Esophagus muscularis mucosa (tissue), 4 donors: ENCODE measurements around the gene TFF2. TPM values are rescaled to one million over a fixed set of nuclear protein-coding genes. Genes with fewer than 3 reads are reported as not detected.

ENCODE experiments used
- DNase-seq: peaks from one replicate; pipeline ENCODE4 v3.0.0-alpha.2; 2017; ENCODE audit errors: extremely low spot score
- H3K27ac ChIP-seq, 4 donors: fragments of 200-600 bp; sonication (generic); replicated peaks in 1 of 4; 1 replicate in 3 of 4; 2 replicates in 1 of 4; pipeline ENCODE4 v1.5.1; 2016 to 2019; ENCODE audit warnings: mild to moderate bottlenecking in 1 of 4
- H3K27me3 ChIP-seq, 4 donors: fragments of 200-600 bp; sonication (generic); one replicate each; pipeline versions ENCODE4 v1.5.1 to v1.6.0; 2016 to 2019
- H3K36me3 ChIP-seq, 4 donors: fragments of 200-600 bp; sonication (generic); one replicate each; pipeline ENCODE4 v1.5.1; 2016 to 2019
- H3K4me1 ChIP-seq, 4 donors: fragments of 200-600 bp; sonication (generic); one replicate each; pipeline ENCODE4 v1.5.1; 2016 to 2019
- H3K4me3 ChIP-seq, 4 donors: fragments of 200-600 bp; sonication (generic); 1 replicate in 2 of 4; 2 replicates in 2 of 4; pipeline ENCODE4 v1.5.1; 2016 to 2019; ENCODE audit warnings: mild to moderate bottlenecking in 4 of 4, moderate library complexity in 1 of 4
- H3K9me3 ChIP-seq, 4 donors: fragments of 200-600 bp; sonication (generic); 1 replicate in 3 of 4; 2 replicates in 1 of 4; pipeline ENCODE4 v1.5.1; 2016 to 2019
- EP300 ChIP-seq: sonication (generic); formaldehyde crosslinking; IDR thresholded peaks from one replicate; pipeline ENCODE4 v1.6.1; 2017; ENCODE audit warnings: antibody characterized with exemption
- POLR2A ChIP-seq: fragments of 450-650 bp; IDR thresholded peaks from one replicate; pipeline ENCODE4 v1.6.1; 2017; ENCODE audit warnings: antibody characterized with exemption, moderate library complexity, mild to moderate bottlenecking, low read depth
- POLR2AphosphoS5 ChIP-seq, 2 donors: sonication (generic); formaldehyde crosslinking; IDR thresholded peaks; one replicate each; pipeline ENCODE4 v1.6.1; 2017; ENCODE audit warnings: antibody characterized with exemption in 2 of 2
- WGBS: methylation state at CpG from one replicate; pipeline ENCODE4 v1.1.5; 2018; 5-methylcytosine and 5-hydroxymethylcytosine counted together
- intact Hi-C: fragments of 100-400 bp; cut with DNase I; formaldehyde crosslinking; loops from one replicate; pipeline ENCODE4 v1.15.1; 2023
- total RNA-seq, 4 donors: library from RNA; depleted of rRNA; stranded (reverse); fragments of >200 nt; gene quantifications; one replicate each; pipeline versions ENCODE4 v1.1.0 to v1.2.1, GENCODE V29; 2016
- TF ChIP-seq, protein P1 (sequence below), 3 experiments: fragments of 200-600 bp in 2 of 3; fragments of 450-650 bp in 1 of 3; sonication (generic) in 2 of 3; IDR thresholded peaks; one replicate each; pipeline ENCODE4 v1.5.1; 2017 to 2019; ENCODE audit warnings: antibody characterized with exemption in 3 of 3, mild to moderate bottlenecking in 2 of 3, moderate library complexity in 1 of 3

The TFF2 gene
- total RNA-seq, 4 donors from 2014 or later = not detected

DNA sequence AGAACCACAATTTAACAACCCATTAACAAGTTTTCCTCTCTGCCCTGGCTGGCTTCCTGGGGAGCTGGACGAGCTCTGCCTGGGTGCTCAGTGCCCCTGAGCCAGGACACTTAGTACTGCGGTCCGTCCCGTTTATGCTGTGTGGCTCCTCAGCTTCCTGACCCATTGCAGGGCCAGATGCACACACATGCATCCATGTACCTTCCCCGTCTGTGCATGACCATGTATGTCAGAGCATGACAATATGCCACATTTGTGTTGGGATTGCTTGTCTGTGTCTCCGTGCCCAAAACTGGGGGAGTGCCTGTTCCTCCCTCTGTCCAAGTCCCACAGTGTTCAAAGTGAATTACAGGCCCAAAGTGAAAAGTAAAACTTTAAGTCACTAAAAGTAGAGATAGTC, 25.9 kb downstream of the TFF2 start:
- 82% methylated on average over 6 of the region's 6 CpGs for WGBS
- no peaks in the 10 kb centered on the region for H3K4me1 ChIP-seq
- intact Hi-C loops = no loop called here
- peaks cover 0 to 15% (median 0%) of the 10 kb centered on the region in 4 donors for H3K27me3 ChIP-seq
- H3K9me3 ChIP-seq = no peaks in the 10 kb centered on the region
- H3K36me3 ChIP-seq = no peaks in the 10 kb centered on the region
- no peak for DNase-seq
- TF ChIP-seq EP300 (no peak), POLR2AphosphoS5 (IDR thresholded peaks at IDR 0.05) (no peak), POLR2A (no peak)
- TF ChIP-seq, protein P1, sequence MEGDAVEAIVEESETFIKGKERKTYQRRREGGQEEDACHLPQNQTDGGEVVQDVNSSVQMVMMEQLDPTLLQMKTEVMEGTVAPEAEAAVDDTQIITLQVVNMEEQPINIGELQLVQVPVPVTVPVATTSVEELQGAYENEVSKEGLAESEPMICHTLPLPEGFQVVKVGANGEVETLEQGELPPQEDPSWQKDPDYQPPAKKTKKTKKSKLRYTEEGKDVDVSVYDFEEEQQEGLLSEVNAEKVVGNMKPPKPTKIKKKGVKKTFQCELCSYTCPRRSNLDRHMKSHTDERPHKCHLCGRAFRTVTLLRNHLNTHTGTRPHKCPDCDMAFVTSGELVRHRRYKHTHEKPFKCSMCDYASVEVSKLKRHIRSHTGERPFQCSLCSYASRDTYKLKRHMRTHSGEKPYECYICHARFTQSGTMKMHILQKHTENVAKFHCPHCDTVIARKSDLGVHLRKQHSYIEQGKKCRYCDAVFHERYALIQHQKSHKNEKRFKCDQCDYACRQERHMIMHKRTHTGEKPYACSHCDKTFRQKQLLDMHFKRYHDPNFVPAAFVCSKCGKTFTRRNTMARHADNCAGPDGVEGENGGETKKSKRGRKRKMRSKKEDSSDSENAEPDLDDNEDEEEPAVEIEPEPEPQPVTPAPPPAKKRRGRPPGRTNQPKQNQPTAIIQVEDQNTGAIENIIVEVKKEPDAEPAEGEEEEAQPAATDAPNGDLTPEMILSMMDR (IDR thresholded peaks at IDR 0.05) = no peak
- no peak overlapping the region for H3K4me3 ChIP-seq
- no peak overlapping the region for H3K27ac ChIP-seq

DNA sequence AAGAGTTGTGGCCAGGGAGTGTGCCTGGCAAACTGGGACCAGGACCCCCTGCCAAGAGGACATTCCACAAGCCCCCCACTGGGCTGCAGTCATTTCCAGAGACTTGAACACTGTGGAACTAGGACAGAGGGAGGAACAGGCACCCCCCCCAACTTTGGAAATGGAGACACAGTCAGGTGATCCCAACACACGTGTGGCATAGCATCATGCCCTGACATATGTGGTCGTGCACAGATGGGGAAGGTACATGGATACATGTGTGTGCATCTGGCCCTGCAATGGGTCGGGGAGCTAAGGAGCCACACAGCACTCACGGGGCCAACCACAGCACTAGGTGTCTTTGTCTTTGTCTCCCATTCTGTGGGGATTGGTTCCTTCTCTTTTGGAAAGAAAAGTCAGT, 28.9 kb downstream of the TFF2 start:
- 70% methylated on average over 4 of the region's 4 CpGs for WGBS
- H3K4me3 ChIP-seq = no peak overlapping the region

DNA sequence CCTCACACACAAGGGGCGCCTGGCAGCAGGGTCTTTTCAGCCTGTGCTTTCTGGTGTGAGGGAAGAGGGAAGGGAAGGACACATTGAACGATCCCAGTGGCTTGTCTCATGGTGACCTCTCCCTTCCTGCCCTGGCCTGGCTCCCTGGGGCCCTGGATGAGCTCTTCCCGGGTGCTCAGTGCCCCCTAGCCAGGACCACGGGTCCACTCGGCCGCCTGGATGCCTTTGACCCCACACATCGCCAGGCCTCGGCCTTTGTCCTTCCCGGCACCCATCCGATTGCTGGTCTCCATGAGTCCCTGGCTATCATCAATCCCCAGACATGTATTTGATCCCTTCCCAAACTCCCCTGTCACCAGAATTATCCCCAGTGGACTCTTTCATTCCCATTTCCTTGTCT, 29.6 kb downstream of the TFF2 start:
- WGBS = 93% methylated on average over 10 of the region's 10 CpGs

More for the DNA sequence above, 28.9 kb downstream of the TFF2 start:
- Histone ChIP-seq H3K4me1 (no peaks in the 10 kb centered on the region), H3K36me3 (no peaks in the 10 kb centered on the region), H3K27ac (no peak overlapping the region), H3K9me3 (no peaks in the 10 kb centered on the region), H3K27me3 (peaks cover 0 to 35% (median 0%) of the 10 kb centered on the region in 4 donors)
- TF ChIP-seq POLR2A (no peak), EP300 (no peak), POLR2AphosphoS5 (IDR thresholded peaks at IDR 0.05) (no peak)
- TF ChIP-seq, protein P1 (IDR thresholded peaks at IDR 0.05) = no peak
- DNase-seq = no peak
- intact Hi-C loops = no loop called here

DNA sequence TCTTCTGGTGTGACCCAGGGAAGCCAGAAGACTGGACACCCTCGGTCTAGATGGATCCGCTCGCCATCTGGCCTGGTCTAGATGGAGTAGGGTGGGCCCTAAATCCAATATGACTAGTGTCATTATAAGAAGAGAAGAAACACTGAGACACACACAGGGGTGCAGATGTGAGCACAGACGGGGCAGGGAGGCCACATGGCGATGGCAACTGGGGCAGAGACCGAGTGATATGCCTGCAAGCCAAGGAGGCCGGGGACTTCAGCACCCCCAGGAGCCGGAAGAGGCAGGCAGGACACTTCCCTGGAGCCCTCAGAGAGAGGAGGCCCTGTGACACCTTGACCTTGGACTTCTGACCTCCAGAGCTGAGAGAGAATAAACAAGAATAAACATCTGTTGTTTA, 30.0 kb downstream of the TFF2 start:
- no peak overlapping the region for H3K4me3 ChIP-seq
- H3K27me3 ChIP-seq = peaks cover 0 to 36% (median 0%) of the 10 kb centered on the region in 4 donors
- H3K36me3 ChIP-seq = no peaks in the 10 kb centered on the region
- intact Hi-C loops = no loop called here
- no peak for DNase-seq
- no peaks in the 10 kb centered on the region for H3K9me3 ChIP-seq
- TF ChIP-seq, protein P1 (IDR thresholded peaks at IDR 0.05) = no peak
- no peak for TF ChIP-seq POLR2A
- TF ChIP-seq POLR2AphosphoS5 (IDR thresholded peaks at IDR 0.05) = no peak
- TF ChIP-seq EP300 = no peak
- WGBS = 98% methylated on average over 8 of the region's 8 CpGs
- H3K4me1 ChIP-seq = no peaks in the 10 kb centered on the region
- H3K27ac ChIP-seq = no peak overlapping the region

More for the DNA sequence above, 29.6 kb downstream of the TFF2 start:
- peaks cover 0 to 36% (median 0%) of the 10 kb centered on the region in 4 donors for H3K27me3 ChIP-seq
- TF ChIP-seq POLR2A (no peak), POLR2AphosphoS5 (IDR thresholded peaks at IDR 0.05) (no peak)
- TF ChIP-seq, protein P1 (IDR thresholded peaks at IDR 0.05) = no peak
- no peak overlapping the region for H3K27ac ChIP-seq
- DNase-seq = no peak
- no peak overlapping the region for H3K4me3 ChIP-seq
- intact Hi-C loops = no loop called here
- no peaks in the 10 kb centered on the region for H3K9me3 ChIP-seq
- no peaks in the 10 kb centered on the region for H3K4me1 ChIP-seq
- no peaks in the 10 kb centered on the region for H3K36me3 ChIP-seq

DNA sequence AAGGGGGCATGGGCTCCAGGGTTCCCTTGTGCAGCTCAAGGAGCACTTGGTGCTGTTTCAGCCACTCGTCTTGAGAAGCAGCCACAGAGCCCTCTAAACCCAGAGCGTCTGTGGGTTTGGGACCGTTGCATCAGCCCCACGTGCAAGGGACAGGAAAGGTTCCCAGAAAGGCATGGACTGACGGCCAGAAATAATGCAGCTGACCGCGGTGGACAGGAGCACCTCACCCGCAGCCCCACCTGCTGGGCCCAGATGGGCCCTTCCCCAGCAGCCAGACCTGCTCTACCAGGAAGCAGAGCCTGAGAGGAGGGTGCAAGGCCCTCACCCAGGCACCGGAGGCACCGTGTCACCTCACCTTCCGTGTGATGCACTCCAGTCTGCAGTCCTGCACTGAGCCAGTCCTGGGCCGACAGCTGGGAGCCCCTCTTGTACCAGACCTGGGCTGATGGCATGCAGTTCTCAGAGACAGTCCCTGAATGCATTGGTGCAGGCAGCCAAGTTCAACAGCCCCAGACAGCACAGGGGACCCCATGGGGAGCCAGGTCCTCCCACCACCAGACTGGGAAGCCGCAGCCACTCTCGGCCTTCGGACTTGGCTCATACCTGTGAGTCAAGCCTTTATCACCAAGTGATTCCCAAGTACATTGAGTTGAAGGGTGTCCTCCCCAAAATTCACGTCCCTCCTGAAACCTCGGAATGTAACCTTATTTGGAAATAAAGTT, 30.8 kb downstream of the TFF2 start:
- H3K27me3 ChIP-seq = peaks cover 0 to 36% (median 0%) of the 10 kb centered on the region in 4 donors
- TF ChIP-seq, protein P1 (IDR thresholded peaks at IDR 0.05) = no peak
- TF ChIP-seq POLR2A (no peak), EP300 (no peak), POLR2AphosphoS5 (IDR thresholded peaks at IDR 0.05) (no peak)
- DNase-seq = no peak
- WGBS = 69% methylated on average over 10 of the region's 17 CpGs
- no peaks in the 10 kb centered on the region for H3K36me3 ChIP-seq
- H3K9me3 ChIP-seq = no peaks in the 10 kb centered on the region
- H3K4me1 ChIP-seq = no peaks in the 10 kb centered on the region
- no peak overlapping the region for H3K4me3 ChIP-seq
- no peak overlapping the region for H3K27ac ChIP-seq
- intact Hi-C loops = no loop called here
